HepG2 (cell line): Measurements from ENCODE around the gene TUT4. TPM values are rescaled to one million over a fixed set of nuclear protein-coding genes. Genes with fewer than 3 reads are reported as not detected.
A peak's percentile ranks its signal among the peaks of the same experiment; 100 is the strongest.

ENCODE experiments used
- BORCS8-MEF2B ChIP-seq: sonication (generic); formaldehyde crosslinking; IDR thresholded peaks from 2 replicates; pipeline ENCODE4 v1.8.0; 2022; ENCODE audit warnings: mild to moderate bottlenecking, missing genetic modification reagents
- CEBPG ChIP-seq: IDR thresholded peaks from 2 replicates; pipeline ENCODE4 v1.6.1; 2016
- CENPX ChIP-seq: sonication (generic); formaldehyde crosslinking; IDR thresholded peaks from 2 replicates; pipeline ENCODE4 v1.9.0; 2021; ENCODE audit warnings: mild to moderate bottlenecking, missing genetic modification reagents, moderate library complexity
- GATAD2A ChIP-seq: IDR thresholded peaks from 2 replicates; pipeline ENCODE4 v1.6.1; 2016
- HNF4A ChIP-seq: sonication (generic); formaldehyde crosslinking; IDR thresholded peaks from 2 replicates; pipeline ENCODE4 v1.4.0; 2020; ENCODE audit warnings: missing genetic modification reagents
- HNF4G ChIP-seq, 2 experiments: sonication (generic) in 1 of 2; formaldehyde crosslinking in 1 of 2; IDR thresholded peaks; 2 replicates each; pipeline versions ENCODE4 v1.4.0 to v1.6.1; 2011 to 2020; ENCODE audit warnings: borderline replicate concordance in 2 of 2, low read depth in 2 of 2, mild to moderate bottlenecking in 2 of 2, low read length in 1 of 2, missing genetic modification reagents in 1 of 2, moderate library complexity in 1 of 2
- PRDM15 ChIP-seq: sonication (generic); formaldehyde crosslinking; IDR thresholded peaks from 2 replicates; pipeline ENCODE4 v1.4.0; 2020; ENCODE audit warnings: missing genetic modification reagents
- UBTF ChIP-seq: sonication (generic); formaldehyde crosslinking; IDR thresholded peaks from 2 replicates; pipeline ENCODE4 v1.4.0; 2020; ENCODE audit warnings: mild to moderate bottlenecking, missing genetic modification reagents
- ZBTB25 ChIP-seq: IDR thresholded peaks from 2 replicates; pipeline ENCODE4 v1.6.1; 2018; ENCODE audit warnings: missing genetic modification reagents
- ZBTB4 ChIP-seq: sonication (generic); formaldehyde crosslinking; IDR thresholded peaks from 2 replicates; pipeline ENCODE4 v1.4.0; 2020; ENCODE audit warnings: missing genetic modification reagents, mild to moderate bottlenecking, borderline replicate concordance
- polyA plus RNA-seq, 8 experiments: library from polyadenylated mRNA; depleted of rRNA in 3 of 8; stranded (reverse) in 7 of 8; unstranded in 1 of 8; fragments of >200 nt; fragmentation: Illumina TruSeq in 4 of 8; extraction: Trizol in 4 of 8; gene quantifications; 2 replicates each; pipeline versions ENCODE4 v1.2.1 to v1.2.3, GENCODE V29; 2011 to 2016; ENCODE audit warnings: low read depth in 4 of 8, missing spikeins in 1 of 8, mixed read lengths in 1 of 8; ENCODE audit not compliant: insufficient read depth in 1 of 8
- total RNA-seq, 5 experiments: library from RNA; depleted of rRNA; stranded (reverse); fragments of >200 nt; fragmentation: Illumina TruSeq; extraction: Trizol; gene quantifications; 2 replicates each; pipeline ENCODE4 v1.2.3, GENCODE V29; 2016; ENCODE audit warnings: low read depth in 1 of 5
- TF ChIP-seq, protein P1 (sequence below): sonication (generic); formaldehyde crosslinking; IDR thresholded peaks from 2 replicates; pipeline ENCODE4 v1.4.0; 2020; ENCODE audit warnings: missing genetic modification reagents, borderline replicate concordance
- TF ChIP-seq, protein P2 (sequence below): sonication (generic); formaldehyde crosslinking; IDR thresholded peaks from 2 replicates; pipeline ENCODE4 v1.4.0; 2020; ENCODE audit warnings: missing genetic modification reagents

TUT4 gene
- total and polyA plus RNA-seq, 2 of the 13 experiments (the other 11 are each of a cell fraction or from before 2014, with no cell fraction given), result 44.7 to 53.5 TPM

- TF ChIP-seq ZBTB4 (no peak), ZBTB25 (CRISPR knock-in tag) (no peak), HNF4G (IDR thresholded peaks at IDR 0.05; ENCODE audit: borderline replicate concordance, low read depth, low read length) (peak; percentile 87), HNF4G (CRISPR knock-in tag; IDR thresholded peaks at IDR 0.05; ENCODE audit: borderline replicate concordance, low read depth) (no peak), CENPX (CRISPR knock-in tag) (no peak), CEBPG (CRISPR knock-in tag) (peak; percentile 86), UBTF (no peak; the same call in 1 of the 2 replicates), PRDM15 (no peak), HNF4A (CRISPR knock-in tag) (peak; percentile 79), GATAD2A (CRISPR knock-in tag) (no peak), BORCS8-MEF2B (CRISPR knock-in tag) (no peak)
- TF ChIP-seq, protein P1, sequence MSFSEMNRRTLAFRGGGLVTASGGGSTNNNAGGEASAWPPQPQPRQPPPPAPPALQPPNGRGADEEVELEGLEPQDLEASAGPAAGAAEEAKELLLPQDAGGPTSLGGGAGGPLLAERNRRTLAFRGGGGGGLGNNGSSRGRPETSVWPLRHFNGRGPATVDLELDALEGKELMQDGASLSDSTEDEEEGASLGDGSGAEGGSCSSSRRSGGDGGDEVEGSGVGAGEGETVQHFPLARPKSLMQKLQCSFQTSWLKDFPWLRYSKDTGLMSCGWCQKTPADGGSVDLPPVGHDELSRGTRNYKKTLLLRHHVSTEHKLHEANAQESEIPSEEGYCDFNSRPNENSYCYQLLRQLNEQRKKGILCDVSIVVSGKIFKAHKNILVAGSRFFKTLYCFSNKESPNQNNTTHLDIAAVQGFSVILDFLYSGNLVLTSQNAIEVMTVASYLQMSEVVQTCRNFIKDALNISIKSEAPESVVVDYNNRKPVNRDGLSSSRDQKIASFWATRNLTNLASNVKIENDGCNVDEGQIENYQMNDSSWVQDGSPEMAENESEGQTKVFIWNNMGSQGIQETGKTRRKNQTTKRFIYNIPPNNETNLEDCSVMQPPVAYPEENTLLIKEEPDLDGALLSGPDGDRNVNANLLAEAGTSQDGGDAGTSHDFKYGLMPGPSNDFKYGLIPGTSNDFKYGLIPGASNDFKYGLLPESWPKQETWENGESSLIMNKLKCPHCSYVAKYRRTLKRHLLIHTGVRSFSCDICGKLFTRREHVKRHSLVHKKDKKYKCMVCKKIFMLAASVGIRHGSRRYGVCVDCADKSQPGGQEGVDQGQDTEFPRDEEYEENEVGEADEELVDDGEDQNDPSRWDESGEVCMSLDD, result no peak
- TF ChIP-seq, protein P2, sequence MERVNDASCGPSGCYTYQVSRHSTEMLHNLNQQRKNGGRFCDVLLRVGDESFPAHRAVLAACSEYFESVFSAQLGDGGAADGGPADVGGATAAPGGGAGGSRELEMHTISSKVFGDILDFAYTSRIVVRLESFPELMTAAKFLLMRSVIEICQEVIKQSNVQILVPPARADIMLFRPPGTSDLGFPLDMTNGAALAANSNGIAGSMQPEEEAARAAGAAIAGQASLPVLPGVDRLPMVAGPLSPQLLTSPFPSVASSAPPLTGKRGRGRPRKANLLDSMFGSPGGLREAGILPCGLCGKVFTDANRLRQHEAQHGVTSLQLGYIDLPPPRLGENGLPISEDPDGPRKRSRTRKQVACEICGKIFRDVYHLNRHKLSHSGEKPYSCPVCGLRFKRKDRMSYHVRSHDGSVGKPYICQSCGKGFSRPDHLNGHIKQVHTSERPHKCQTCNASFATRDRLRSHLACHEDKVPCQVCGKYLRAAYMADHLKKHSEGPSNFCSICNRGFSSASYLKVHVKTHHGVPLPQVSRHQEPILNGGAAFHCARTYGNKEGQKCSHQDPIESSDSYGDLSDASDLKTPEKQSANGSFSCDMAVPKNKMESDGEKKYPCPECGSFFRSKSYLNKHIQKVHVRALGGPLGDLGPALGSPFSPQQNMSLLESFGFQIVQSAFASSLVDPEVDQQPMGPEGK (CRISPR knock-in tag), result peak; percentile 48; the same call in 1 of the 2 replicates
These were observed 47.8 kb upstream of the TUT4 start (continued) for GRCh38 chr1:52600533-52601179.
